ENCODE data around the gene ENO3.

The ENO3 gene

GRCh38 chr17:4936436-4936835, 14.5 kb upstream of the ENO3 start:
- no peak for FAIRE-seq
- DNase-seq (ENCODE audit: low spot score), result no peak

GRCh38 chr17:4937553-4937952, 13.4 kb upstream of the ENO3 start:
- no peak for FAIRE-seq
- no peak for DNase-seq (ENCODE audit: low spot score)

GRCh38 chr17:4938069-4938491, 12.8 kb upstream of the ENO3 start:
- FAIRE-seq, result no peak
- DNase-seq (ENCODE audit: low spot score), result no peak

GRCh38 chr17:4938688-4939545, 12.0 kb upstream of the ENO3 start:
- FAIRE-seq, result no peak
- DNase-seq (ENCODE audit: low spot score), result no peak

- no peak for FAIRE-seq
- no peak for DNase-seq (ENCODE audit: low spot score)
These were observed 11.4 kb upstream of the ENO3 start for GRCh38 chr17:4939546-4939795.

- FAIRE-seq, result peak; percentile 84
These were observed 10.9 kb upstream of the ENO3 start, which contains the start of the genes RNF167 and SLC25A11 for GRCh38 chr17:4939796-4940554. TSS of gene RNF167 (plus strand) at chr17:4940268. CDS start at chr17:4940910, 642 bp downstream. TSS of gene SLC25A11 (minus strand) at chr17:4940046. CDS start at chr17:4939910, 136 bp downstream.

GRCh38 chr17:4940555-4941318, 10.2 kb upstream of the ENO3 start:
- DNase-seq (ENCODE audit: low spot score) (no peak), FAIRE-seq (no peak)

More at GRCh38 chr17:4939796-4940554, 10.9 kb upstream of the ENO3 start, which contains the start of the genes RNF167 and SLC25A11:
- peak; percentile 98 for DNase-seq (ENCODE audit: low spot score)

- no peak for FAIRE-seq
- no peak for DNase-seq (ENCODE audit: low spot score)
These were observed 9.7 kb upstream of the ENO3 start for GRCh38 chr17:4941319-4941610.

- FAIRE-seq, result no peak
- DNase-seq (ENCODE audit: low spot score), result no peak
These were observed 8.0 kb upstream of the ENO3 start for GRCh38 chr17:4942760-4943508.

GRCh38 chr17:4944163-4944553, 6.8 kb upstream of the ENO3 start:
- FAIRE-seq (no peak), DNase-seq (ENCODE audit: low spot score) (no peak)

- DNase-seq (ENCODE audit: low spot score), result no peak
These were observed 6.3 kb upstream of the ENO3 start for GRCh38 chr17:4944554-4945175.

GRCh38 chr17:4945176-4945943, 5.6 kb upstream of the ENO3 start:
- FAIRE-seq (peak; percentile 85), DNase-seq (ENCODE audit: low spot score) (peak; percentile 87)

More at GRCh38 chr17:4944554-4945175, 6.3 kb upstream of the ENO3 start:
- FAIRE-seq, result no peak

GRCh38 chr17:4945944-4946280, 5.0 kb upstream of the ENO3 start:
- FAIRE-seq (no peak), DNase-seq (ENCODE audit: low spot score) (no peak)

- no peak for FAIRE-seq
- no peak for DNase-seq (ENCODE audit: low spot score)
These were observed 4.5 kb upstream of the ENO3 start for GRCh38 chr17:4946312-4946976.

- no peak for FAIRE-seq
- DNase-seq (ENCODE audit: low spot score), result no peak
These were observed 3.9 kb upstream of the ENO3 start for GRCh38 chr17:4947010-4947410.

GRCh38 chr17:4947411-4948165, 3.3 kb upstream of the ENO3 start:
- peak; percentile 34 for DNase-seq (ENCODE audit: low spot score)
- FAIRE-seq, result no peak

GRCh38 chr17:4948166-4948930, 2.6 kb upstream of the ENO3 start, which contains the start of gene PFN1:
TSS of gene PFN1 (minus strand) at chr17:4948530. CDS start at chr17:4948394, 136 bp downstream.
- no peak for FAIRE-seq
- peak; percentile 67 for DNase-seq (ENCODE audit: low spot score)

GRCh38 chr17:4948931-4949320, 2.0 kb upstream of the ENO3 start:
- FAIRE-seq (no peak), DNase-seq (ENCODE audit: low spot score) (peak; percentile 64)

Data from RCC 7860 (cell line).